Endothelial cell of umbilical vein (primary cell): ENCODE data around the gene TMEM87A. TPM values are rescaled to one million over a fixed set of nuclear protein-coding genes. Genes with fewer than 3 reads are reported as not detected.

Source experiments
- BruUV-seq: library from RNA; stranded (reverse); fragments of 400-500 nt; replicated peaks from 2 replicates; lab custom pipeline; 2021; lab: Mats Ljungman, UMichigan
- CTCF ChIA-PET: fragments of 300-600, 350-600 bp; sonication (Branson Sonifier 250); formaldehyde crosslinking; loops from one replicate; lab custom pipeline; 2021; ENCODE audit warnings: antibody characterized with exemption, inconsistent platforms; lab: Charles Lee
- POLR2A ChIA-PET: fragments of 300-600, 350-600 bp; sonication (Branson Sonifier 250); formaldehyde crosslinking; loops from one replicate; lab custom pipeline; 2021; ENCODE audit warnings: antibody characterized with exemption, inconsistent platforms; lab: Charles Lee
- DNase-seq: peaks from one replicate; pipeline ENCODE4 v3.0.0-alpha.2; 2011; ENCODE audit warnings: low read depth, low spot score
- FAIRE-seq: peaks from 2 replicates; lab custom pipeline; 2011; peaks lifted over from hg19 to GRCh38; lab: Jason Lieb, UNC
- H2AFZ ChIP-seq: 2 replicates; pipeline ENCODE4 v1.6.0; 2012; ENCODE audit warnings: low read depth, low read length, control low read depth, inconsistent platforms
- H3K27ac ChIP-seq: 2 replicates; pipeline ENCODE4 v1.5.1; 2011; ENCODE audit warnings: low read depth, mild to moderate bottlenecking, control low read depth, low read length, moderate library complexity; ENCODE audit not compliant: insufficient read depth
- H3K27me3 ChIP-seq, 2 experiments: 2 replicates each; pipeline versions ENCODE4 v1.6.0 to v1.6.1; 2011; ENCODE audit warnings: low read length in 2 of 2, mixed read lengths in 1 of 2; ENCODE audit not compliant: control insufficient read depth in 2 of 2, insufficient read depth in 2 of 2
- H3K36me3 ChIP-seq, 2 experiments: 2 replicates in 1 of 2; 3 replicates in 1 of 2; pipeline ENCODE4 v1.5.1; 2011; ENCODE audit warnings: low read length in 2 of 2, mild to moderate bottlenecking in 1 of 2, moderate library complexity in 1 of 2; ENCODE audit not compliant: control insufficient read depth in 2 of 2, insufficient read depth in 2 of 2; ENCODE audit errors: extremely low read depth in 1 of 2
- H3K4me1 ChIP-seq: 3 replicates; pipeline ENCODE4 v1.5.1; 2011; ENCODE audit warnings: mild to moderate bottlenecking, low read length; ENCODE audit not compliant: control insufficient read depth, insufficient read depth; ENCODE audit errors: extremely low read depth
- H3K4me2 ChIP-seq: 2 replicates; pipeline ENCODE4 v1.6.1; 2011; ENCODE audit warnings: low read length, control low read depth, mixed read lengths; ENCODE audit not compliant: insufficient read depth
- H3K4me3 ChIP-seq, 3 experiments: fragments of 200-600 bp in 1 of 3; sonication (generic), shearing (Covaris generic) in 1 of 3; replicated peaks in 1 of 3; 2 replicates each; pipeline ENCODE4 v1.5.1; 2011 to 2016; ENCODE audit warnings: control low read depth in 3 of 3, low read length in 3 of 3, mild to moderate bottlenecking in 2 of 3, inconsistent platforms in 1 of 3, low read depth in 1 of 3, moderate library complexity in 1 of 3; ENCODE audit not compliant: insufficient read depth in 1 of 3
- H3K79me2 ChIP-seq: 2 replicates; pipeline ENCODE4 v1.6.0; 2012; ENCODE audit warnings: low read length, inconsistent platforms; ENCODE audit not compliant: control insufficient read depth, insufficient read depth
- H3K9ac ChIP-seq: replicated peaks from 2 replicates; pipeline ENCODE3; 2011; ENCODE audit warnings: low read length, control low read depth; ENCODE audit not compliant: insufficient read depth; ENCODE audit errors: extremely low read depth
- H3K9me1 ChIP-seq: replicated peaks from 3 replicates; pipeline ENCODE4 v1.6.0; 2011; ENCODE audit warnings: mild to moderate bottlenecking, low read length; ENCODE audit not compliant: control insufficient read depth, insufficient read depth; ENCODE audit errors: extremely low read depth
- H3K9me3 ChIP-seq: replicated peaks from 2 replicates; pipeline ENCODE4 v1.5.1; 2012; ENCODE audit warnings: low read length, inconsistent platforms; ENCODE audit not compliant: control insufficient read depth, insufficient read depth
- H4K20me1 ChIP-seq: replicated peaks from 2 replicates; pipeline ENCODE3; 2011; ENCODE audit warnings: mild to moderate bottlenecking, low read length; ENCODE audit not compliant: control insufficient read depth, insufficient read depth; ENCODE audit errors: extremely low read depth
- CTCF ChIP-seq, 2 donors: IDR thresholded peaks; 1 replicate in 1 of 2; 2 replicates in 1 of 2; pipeline ENCODE4 v1.5.1; 2011; ENCODE audit warnings: low read length in 2 of 2, mild to moderate bottlenecking in 2 of 2, moderate library complexity in 2 of 2, control low read depth in 1 of 2, inconsistent platforms in 1 of 2, low read depth in 1 of 2; ENCODE audit not compliant: insufficient read depth in 1 of 2; ENCODE audit errors: extremely low read depth in 1 of 2
- EZH2 ChIP-seq: IDR thresholded peaks from 2 replicates; pipeline ENCODE4 v1.6.1; 2012; ENCODE audit warnings: borderline replicate concordance, low read depth, mild to moderate bottlenecking, moderate library complexity, low read length, inconsistent platforms; ENCODE audit not compliant: severe bottlenecking
- FOS ChIP-seq: IDR thresholded peaks from 2 replicates; pipeline ENCODE4 v1.6.1; 2011; ENCODE audit warnings: mild to moderate bottlenecking, low read length, moderate library complexity, borderline replicate concordance; ENCODE audit not compliant: insufficient read depth
- GATA2 ChIP-seq: IDR thresholded peaks from 2 replicates; pipeline ENCODE4 v1.7.0; 2011; ENCODE audit warnings: low read depth, mild to moderate bottlenecking, moderate library complexity, mixed read lengths, low read length; ENCODE audit not compliant: insufficient read length, insufficient read depth
- JUN ChIP-seq: IDR thresholded peaks from 2 replicates; pipeline ENCODE4 v1.6.1; 2011; ENCODE audit warnings: borderline replicate concordance, low read depth; ENCODE audit not compliant: insufficient read length, insufficient read depth
- MYC ChIP-seq: IDR thresholded peaks from one replicate; pipeline ENCODE4 v1.6.1; 2011; ENCODE audit warnings: mild to moderate bottlenecking, low read depth, low read length
- POLR2A ChIP-seq: IDR thresholded peaks from 2 replicates; pipeline ENCODE4 v1.6.1; 2012; ENCODE audit warnings: low read depth, mild to moderate bottlenecking, control low read depth, low read length
- POLR2AphosphoS5 ChIP-seq: IDR thresholded peaks from 2 replicates; pipeline ENCODE4 v1.6.1; 2012; ENCODE audit warnings: low read depth, mild to moderate bottlenecking, control low read depth, low read length, moderate library complexity; ENCODE audit not compliant: insufficient read depth
- dilution Hi-C: fragments of 300-500 bp; cut with MboI; formaldehyde crosslinking; loops from one replicate; pipeline ENCODE4 v1.15.0; 2019; ENCODE audit warnings: low sequenced_read_pairs; ENCODE audit not compliant: extremely low pct_ligation_motif_present
- intact Hi-C: fragments of 100-400 bp; cut with micrococcal nuclease; formaldehyde crosslinking; loops from one replicate; pipeline ENCODE4 v1.10.0; 2022
- polyA plus RNA-seq, 4 experiments: library from polyadenylated mRNA; depleted of rRNA in 3 of 4; stranded (reverse) in 3 of 4; unstranded in 1 of 4; fragments of >200 nt; gene quantifications; 2 replicates each; pipeline versions ENCODE4 v1.2.1 to v1.2.3, GENCODE V29; 2011 to 2012; ENCODE audit warnings: missing spikeins in 1 of 4
- total RNA-seq: library from RNA; stranded (reverse); gene quantifications from 2 replicates; pipeline ENCODE4 v1.2.3, GENCODE V29; 2021

The TMEM87A gene
- total and polyA plus RNA-seq, 2 donors (not counting 3 experiments of a cell fraction or from before 2014, with no cell fraction given) = 22.3 to 41.1 TPM

DNA sequence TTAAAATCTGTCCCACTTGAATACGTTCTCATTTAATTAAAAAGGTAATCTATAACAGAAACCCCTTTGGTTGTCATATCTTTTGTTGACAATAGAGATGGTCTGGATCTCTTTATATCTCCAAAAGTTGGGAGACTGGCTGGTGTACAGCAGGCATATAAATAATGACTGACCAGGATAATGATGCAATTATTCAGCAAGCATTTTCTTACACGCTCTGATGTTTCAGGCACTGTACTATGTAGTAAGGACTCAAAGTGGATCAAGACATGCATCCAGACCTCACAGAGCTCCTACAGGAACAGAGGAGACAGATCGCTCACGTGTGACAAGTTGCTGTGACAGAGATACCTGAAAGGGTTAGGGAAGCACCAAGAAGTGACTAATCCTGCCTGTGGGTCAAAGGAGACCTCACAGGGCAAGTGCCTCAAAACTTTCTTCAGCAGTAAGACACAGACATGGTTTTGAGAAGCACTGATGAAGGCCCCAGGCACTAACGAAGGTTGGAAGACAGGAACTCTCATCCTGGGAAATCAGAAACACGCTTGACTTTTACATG, 90.8 kb downstream of the TMEM87A start:
- H3K9me3 ChIP-seq = no peaks in the 10 kb centered on the region
- no peak overlapping the region for H3K4me2 ChIP-seq
- no peaks in the 10 kb centered on the region for H3K79me2 ChIP-seq
- intact Hi-C loops = no loop called here
- H3K36me3 ChIP-seq = peaks cover 16 to 21% of the 10 kb centered on the region in 2 experiments
- H3K4me3 ChIP-seq = no peak overlapping the region
- ChIA-PET POLR2A (no interaction called here), CTCF (no interaction called here)
- DNase-seq (no peak), FAIRE-seq (no peak)
- no peaks in the 10 kb centered on the region for H3K27me3 ChIP-seq
- no TSS peak for BruUV-seq
- no peaks in the 10 kb centered on the region for H3K9me1 ChIP-seq
- H3K9ac ChIP-seq = no peak overlapping the region
- H4K20me1 ChIP-seq = no peaks in the 10 kb centered on the region
- H3K4me1 ChIP-seq = no peaks in the 10 kb centered on the region
- dilution Hi-C loops = no loop called here
- no peak overlapping the region for H2AFZ ChIP-seq
- H3K27ac ChIP-seq = no peak overlapping the region
- TF ChIP-seq EZH2 = no peak
- TF ChIP-seq JUN = no peak
- no peak for TF ChIP-seq GATA2
- TF ChIP-seq CTCF (IDR thresholded peaks at IDR 0.05; ENCODE audit: extremely low read depth in 1 of 2, insufficient read depth in 1 of 2, low read depth in 1 of 2, low read length in 2 of 2) = no peak
- TF ChIP-seq POLR2A = no peak
- TF ChIP-seq FOS = no peak
- no peak for TF ChIP-seq POLR2AphosphoS5
- TF ChIP-seq MYC = no peak
